Measurements from ENCODE around the gene KMT5C.

DNA sequence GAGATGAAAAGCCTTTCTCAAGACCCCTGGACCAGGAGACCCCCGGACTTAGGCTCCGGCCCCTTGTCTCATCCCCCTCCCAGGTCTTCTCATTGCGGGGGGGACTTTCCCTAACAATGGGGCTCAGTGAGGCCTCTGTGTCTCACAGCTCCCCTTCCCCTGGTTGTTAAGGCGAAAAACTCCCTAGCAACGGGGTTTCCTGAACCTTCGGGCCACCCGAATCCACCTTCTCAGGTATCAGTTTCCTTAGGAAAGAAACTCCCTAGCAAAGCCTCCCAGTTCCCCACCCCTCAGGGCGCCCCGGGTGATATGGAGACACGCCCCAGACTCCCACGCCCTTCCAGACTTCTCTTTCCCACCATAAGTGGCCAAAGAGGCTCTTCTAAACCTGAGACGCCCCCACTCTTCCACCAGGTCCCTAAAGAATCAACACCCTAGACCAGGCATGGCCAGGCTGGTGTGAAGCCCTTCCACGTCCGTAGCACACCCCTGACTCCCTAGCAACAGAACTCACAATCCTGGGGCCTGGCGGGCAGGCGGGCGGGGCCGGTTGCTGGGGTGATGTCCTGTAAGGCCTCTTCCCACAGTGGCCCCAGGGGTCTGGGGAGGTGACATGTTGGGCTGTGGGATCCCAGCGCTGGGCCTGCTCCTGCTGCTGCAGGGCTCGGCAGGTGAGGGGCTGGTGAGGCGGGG lies 36.7 kb downstream of the KMT5C start, which contains the start of gene TMEM190:
- no peak for TF ChIP-seq POLR2A (IDR thresholded peaks at IDR 0.05)
- TF ChIP-seq, protein P1, sequence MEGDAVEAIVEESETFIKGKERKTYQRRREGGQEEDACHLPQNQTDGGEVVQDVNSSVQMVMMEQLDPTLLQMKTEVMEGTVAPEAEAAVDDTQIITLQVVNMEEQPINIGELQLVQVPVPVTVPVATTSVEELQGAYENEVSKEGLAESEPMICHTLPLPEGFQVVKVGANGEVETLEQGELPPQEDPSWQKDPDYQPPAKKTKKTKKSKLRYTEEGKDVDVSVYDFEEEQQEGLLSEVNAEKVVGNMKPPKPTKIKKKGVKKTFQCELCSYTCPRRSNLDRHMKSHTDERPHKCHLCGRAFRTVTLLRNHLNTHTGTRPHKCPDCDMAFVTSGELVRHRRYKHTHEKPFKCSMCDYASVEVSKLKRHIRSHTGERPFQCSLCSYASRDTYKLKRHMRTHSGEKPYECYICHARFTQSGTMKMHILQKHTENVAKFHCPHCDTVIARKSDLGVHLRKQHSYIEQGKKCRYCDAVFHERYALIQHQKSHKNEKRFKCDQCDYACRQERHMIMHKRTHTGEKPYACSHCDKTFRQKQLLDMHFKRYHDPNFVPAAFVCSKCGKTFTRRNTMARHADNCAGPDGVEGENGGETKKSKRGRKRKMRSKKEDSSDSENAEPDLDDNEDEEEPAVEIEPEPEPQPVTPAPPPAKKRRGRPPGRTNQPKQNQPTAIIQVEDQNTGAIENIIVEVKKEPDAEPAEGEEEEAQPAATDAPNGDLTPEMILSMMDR (IDR thresholded peaks at IDR 0.05) = no peak
